ENCODE data around the gene CHRNE.
"Not testable (repeated sequence)": the region's sequence is repeated elsewhere in the genome, so short reads cannot be mapped to it uniquely, and the experiment has no call there.

The CHRNE gene

DNA sequence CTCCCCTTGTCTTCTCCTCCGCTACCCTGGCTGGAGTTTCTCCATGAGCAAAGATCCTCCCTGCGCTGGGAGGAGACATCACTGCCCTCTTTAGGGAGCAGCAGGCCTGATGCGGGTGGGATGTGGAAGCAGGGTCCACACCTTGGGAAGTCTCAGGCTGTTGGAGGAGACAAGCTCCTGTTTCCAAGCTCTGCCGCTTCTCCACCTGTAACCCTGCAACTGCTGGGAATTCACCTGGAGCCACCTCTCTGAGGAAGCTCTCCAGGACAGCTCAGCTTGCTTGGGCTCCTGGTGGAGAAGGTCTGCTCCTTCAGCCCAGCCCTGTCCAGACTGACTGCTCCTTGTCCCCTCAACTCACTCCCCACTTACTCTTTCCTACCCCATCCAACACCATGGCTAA lies 18.4 kb downstream of the CHRNE start:
- TF ChIP-seq, protein P1, sequence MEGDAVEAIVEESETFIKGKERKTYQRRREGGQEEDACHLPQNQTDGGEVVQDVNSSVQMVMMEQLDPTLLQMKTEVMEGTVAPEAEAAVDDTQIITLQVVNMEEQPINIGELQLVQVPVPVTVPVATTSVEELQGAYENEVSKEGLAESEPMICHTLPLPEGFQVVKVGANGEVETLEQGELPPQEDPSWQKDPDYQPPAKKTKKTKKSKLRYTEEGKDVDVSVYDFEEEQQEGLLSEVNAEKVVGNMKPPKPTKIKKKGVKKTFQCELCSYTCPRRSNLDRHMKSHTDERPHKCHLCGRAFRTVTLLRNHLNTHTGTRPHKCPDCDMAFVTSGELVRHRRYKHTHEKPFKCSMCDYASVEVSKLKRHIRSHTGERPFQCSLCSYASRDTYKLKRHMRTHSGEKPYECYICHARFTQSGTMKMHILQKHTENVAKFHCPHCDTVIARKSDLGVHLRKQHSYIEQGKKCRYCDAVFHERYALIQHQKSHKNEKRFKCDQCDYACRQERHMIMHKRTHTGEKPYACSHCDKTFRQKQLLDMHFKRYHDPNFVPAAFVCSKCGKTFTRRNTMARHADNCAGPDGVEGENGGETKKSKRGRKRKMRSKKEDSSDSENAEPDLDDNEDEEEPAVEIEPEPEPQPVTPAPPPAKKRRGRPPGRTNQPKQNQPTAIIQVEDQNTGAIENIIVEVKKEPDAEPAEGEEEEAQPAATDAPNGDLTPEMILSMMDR (IDR thresholded peaks at IDR 0.05; ENCODE audit: low read depth, low read length), result no peak
- DNase-seq (ENCODE audit: low read depth in 2 of 2), result no peak
- no peak overlapping the region for H3K4me3 ChIP-seq (replicated peaks in 1 of 2; ENCODE audit: low read depth in 2 of 2, low read length in 2 of 2)

DNA sequence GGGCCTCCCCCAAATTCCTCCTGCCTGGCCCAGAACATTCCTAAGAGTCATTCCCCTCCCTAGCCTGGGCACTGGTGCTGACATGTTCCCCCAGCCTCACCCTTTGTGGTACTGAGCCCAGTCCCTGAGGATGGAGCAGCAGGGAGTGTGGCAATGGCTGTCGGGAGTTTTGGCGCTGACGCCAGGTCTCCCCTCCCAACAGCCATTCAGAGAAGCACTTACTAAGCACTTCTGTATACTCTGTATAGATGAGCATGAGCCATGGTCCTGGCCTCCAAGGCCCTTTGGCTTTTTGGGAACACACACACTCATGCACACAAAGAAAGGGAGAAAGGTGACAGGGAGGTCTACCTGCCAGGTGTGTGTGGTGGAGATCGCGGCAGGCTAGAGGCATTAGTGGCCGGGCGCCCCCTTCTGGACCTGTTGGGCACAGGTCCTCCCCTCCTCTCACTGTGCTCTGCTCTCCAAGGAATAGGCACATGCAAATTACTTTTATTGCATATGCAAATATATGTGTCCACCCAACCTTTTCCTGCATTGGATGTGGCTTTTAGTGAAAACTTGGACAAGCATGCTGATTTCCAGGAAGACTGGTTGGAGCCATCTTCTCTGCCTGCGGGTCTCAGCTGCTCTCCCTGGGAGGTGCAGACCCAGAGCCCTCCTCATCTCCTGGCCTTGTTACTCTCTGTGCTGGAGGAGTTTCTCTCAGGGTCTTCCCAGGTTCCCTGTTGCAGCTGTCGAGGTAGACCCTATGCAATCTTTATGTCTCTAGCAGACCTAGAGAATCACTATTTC lies 20.9 kb downstream of the CHRNE start:
- no peak overlapping the region for H3K4me3 ChIP-seq (replicated peaks in 1 of 2; ENCODE audit: low read depth in 2 of 2, low read length in 2 of 2)
- TF ChIP-seq, protein P1 (IDR thresholded peaks at IDR 0.05; ENCODE audit: low read depth, low read length), result peak; percentile 84
- DNase-seq (ENCODE audit: low read depth in 2 of 2), result peak; percentile 46

DNA sequence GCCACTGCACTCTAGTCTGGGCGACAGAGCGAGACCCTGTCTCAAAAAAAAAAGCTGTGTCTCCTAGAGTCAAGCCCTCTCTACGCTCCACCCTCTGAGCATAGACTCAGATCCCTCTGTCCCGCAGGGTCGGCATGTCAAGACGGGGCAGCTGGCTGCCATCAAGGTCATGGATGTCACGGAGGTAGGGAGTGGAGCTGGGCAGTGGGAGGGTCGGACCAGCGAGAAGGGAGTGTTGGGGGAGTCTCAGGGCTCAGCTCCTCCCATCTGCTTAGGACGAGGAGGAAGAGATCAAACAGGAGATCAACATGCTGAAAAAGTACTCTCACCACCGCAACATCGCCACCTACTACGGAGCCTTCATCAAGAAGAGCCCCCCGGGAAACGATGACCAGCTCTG lies 22.0 kb downstream of the CHRNE start:
- no peak overlapping the region for H3K4me3 ChIP-seq (replicated peaks in 1 of 2; ENCODE audit: low read depth in 2 of 2, low read length in 2 of 2)
- TF ChIP-seq, protein P1 (IDR thresholded peaks at IDR 0.05; ENCODE audit: low read depth, low read length), result no peak
- DNase-seq (ENCODE audit: low read depth in 2 of 2), result no peak

DNA sequence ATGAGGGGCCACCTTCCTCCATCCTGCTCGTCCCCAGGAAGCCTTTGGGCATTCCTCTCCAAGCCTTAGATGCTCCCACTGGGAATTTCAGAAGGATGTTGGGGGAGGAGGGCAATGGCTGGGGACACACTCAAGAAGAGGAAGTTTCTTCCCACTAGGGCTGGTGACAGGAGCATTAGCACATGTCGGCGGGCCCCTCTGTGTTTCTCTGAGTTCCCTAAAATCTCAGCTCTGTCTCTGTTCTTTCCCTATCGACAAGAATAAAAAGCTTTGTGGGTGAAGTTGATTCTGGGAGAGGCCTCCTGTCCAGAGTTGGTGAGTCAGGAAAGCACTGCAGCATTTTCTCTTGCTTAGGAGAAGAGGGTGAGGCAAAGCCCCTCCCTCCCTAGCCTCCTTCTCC lies 23.3 kb downstream of the CHRNE start:
- no peak for DNase-seq (ENCODE audit: low read depth in 2 of 2)
- no peak overlapping the region for H3K4me3 ChIP-seq (replicated peaks in 1 of 2; ENCODE audit: low read depth in 2 of 2, low read length in 2 of 2)
- TF ChIP-seq, protein P1 (IDR thresholded peaks at IDR 0.05; ENCODE audit: low read depth, low read length), result no peak

DNA sequence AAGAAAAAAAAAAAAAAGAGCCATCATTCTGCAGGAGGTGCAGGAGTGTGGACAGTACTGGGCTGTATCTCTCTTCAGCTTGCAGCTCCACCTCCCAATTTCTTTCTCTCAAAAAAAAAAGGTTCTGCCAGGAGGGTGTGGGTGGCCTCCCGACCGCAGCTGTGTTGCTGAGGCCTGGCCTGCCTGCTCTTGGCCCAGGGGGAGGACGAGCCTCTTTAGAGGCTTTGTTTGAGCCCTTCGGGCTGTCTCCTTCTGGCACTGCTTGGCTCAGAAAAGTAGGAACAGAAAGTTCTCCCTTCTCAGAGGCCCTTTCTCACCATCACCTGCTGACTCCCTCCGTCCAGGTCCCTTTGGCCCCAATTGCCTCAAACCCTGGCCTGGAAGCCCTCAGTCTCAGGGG lies 25.8 kb downstream of the CHRNE start:
- TF ChIP-seq, protein P1 (IDR thresholded peaks at IDR 0.05; ENCODE audit: low read depth, low read length), result no peak
- no peak overlapping the region for H3K4me3 ChIP-seq (replicated peaks in 1 of 2; ENCODE audit: low read depth in 2 of 2, low read length in 2 of 2)
- DNase-seq (ENCODE audit: low read depth in 2 of 2), result no peak

DNA sequence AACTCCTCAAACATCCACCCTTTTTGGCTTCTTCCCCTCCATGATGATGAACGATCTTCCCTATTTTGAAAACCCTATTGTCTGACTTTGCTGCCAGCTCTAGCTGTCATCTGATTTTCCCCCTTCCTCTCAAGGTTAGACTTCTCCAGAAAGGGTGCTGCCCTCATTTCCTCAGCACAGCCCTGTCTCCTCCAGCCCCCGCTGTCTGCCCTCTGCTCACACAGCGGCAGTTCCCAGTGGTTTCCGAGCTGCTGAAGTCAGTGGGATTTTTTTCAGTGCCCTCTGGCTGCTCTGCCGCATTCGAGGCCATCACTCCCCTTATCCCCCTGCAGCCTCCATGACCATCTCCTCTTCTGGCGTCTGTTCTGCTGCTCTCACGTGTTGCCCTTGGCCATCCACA lies 30.1 kb downstream of the CHRNE start:
- TF ChIP-seq, protein P1 (IDR thresholded peaks at IDR 0.05; ENCODE audit: low read depth, low read length), result no peak
- no peak for DNase-seq (ENCODE audit: low read depth in 2 of 2)
- no peak overlapping the region for H3K4me3 ChIP-seq (replicated peaks in 1 of 2; ENCODE audit: low read depth in 2 of 2, low read length in 2 of 2)

DNA sequence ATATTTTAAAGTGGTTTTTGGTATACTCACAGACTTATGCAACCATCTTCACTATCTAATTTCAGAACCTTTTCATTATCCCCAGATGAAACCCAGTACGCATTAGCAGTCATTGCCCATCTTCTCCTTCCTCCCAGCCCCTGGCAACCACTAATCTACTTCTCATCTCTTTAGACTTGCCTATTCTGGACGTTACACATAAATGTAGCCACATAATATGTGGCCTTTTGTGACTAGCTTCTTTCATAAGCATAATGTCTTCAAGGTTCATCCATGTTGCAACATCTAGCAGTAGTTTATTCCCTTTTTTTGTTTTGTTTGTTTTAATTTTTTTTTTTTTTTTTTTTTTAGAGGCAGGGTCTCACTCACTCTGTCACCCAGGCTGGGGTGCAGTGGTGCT lies 32.0 kb downstream of the CHRNE start:
- DNase-seq (ENCODE audit: low read depth in 2 of 2), result no peak
- TF ChIP-seq, protein P1 (IDR thresholded peaks at IDR 0.05; ENCODE audit: low read depth, low read length), result no peak

DNA sequence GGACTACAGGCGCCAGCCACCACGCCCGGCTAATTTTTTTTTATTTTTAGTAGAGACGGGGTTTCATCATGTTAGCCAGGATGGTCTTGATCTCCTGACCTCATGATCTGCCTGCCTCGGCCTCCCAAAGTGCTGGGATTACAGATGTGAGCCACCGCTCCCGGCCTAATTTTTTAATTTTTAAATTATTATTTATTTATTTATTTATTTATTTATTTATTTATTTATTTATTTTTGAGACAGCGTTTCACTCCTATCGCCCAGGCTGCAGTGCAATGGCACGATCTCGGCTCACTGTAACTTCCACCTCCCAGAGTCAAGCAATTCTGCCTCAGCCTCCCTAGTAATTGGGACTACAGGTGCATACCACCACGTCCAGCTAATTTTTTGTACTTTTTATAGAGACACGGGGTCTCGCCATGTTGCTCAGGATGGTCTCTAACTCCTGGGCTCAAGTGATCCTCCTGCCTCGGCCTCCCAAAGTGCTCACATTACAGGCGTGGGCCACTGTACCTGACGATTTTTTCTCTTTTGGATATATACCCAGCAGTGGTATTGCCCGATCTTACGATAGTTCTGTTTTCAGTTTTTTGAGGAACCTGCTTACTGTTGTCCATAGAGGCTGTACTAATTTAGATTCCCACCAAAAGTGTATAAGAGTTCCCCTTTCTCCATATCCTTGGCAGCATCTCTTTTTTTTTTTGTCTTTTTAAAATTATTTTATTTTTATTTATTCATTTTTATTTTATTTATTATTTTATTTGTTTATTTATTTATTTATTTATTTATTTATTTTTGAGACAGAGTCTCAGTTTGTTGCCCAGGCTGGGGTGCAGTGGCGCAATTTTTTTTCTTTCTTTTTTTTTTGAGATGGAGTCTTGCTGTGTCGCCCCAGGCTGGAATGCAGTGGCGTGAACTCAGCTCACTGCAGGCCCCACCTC lies 33.6 kb downstream of the CHRNE start:
- not testable (repeated sequence) for DNase-seq (ENCODE audit: low read depth in 2 of 2); H3K4me3 ChIP-seq (replicated peaks in 1 of 2; ENCODE audit: low read depth in 2 of 2, low read length in 2 of 2)

More for the DNA sequence above, 32.0 kb downstream of the CHRNE start:
- no peak overlapping the region for H3K4me3 ChIP-seq (replicated peaks in 1 of 2; ENCODE audit: low read depth in 2 of 2, low read length in 2 of 2)

DNA sequence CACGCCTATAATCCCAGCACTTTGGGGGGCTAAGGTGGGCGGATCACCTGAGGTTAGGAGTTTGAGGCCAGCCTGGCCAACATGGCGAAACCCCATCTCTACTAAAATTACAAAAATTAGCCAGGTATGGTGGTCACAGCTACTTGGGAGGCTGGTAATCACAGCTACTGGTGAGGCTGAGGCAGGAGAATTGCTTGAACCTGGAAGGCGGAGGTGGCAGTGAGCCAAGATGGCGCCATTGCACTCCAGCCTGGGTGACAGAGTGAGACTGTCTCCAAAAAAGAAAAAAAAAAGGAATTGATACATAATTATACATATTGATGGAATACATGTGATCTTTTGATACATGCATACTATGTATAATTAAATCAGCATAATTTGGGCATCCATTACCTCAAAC lies 35.4 kb downstream of the CHRNE start:
- DNase-seq (ENCODE audit: low read depth in 2 of 2); H3K4me3 ChIP-seq (replicated peaks in 1 of 2; ENCODE audit: low read depth in 2 of 2, low read length in 2 of 2): not testable (repeated sequence)

Data from cardiac fibroblast (primary cell).